ENCODE data around the gene BMP8A.

BMP8A gene

DNA sequence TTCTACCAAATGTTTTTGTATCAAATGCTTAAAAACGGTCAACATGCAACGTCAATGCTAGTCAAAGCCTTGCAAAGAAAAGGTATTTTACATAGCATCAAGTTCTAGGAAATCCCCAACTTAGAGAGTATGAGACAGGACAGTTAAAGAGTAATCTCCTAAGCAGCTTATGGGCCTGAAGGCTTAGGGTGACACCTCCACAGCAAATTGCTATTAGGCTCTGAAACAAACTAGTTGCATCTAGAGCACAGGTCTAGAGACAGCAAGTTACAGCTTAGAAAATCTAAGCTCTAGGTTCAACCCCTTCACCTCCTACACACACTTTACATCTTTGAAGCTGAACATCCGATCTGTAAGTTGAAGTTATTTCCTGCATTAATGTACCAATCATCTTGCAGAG, 71.5 kb downstream of the BMP8A start:
- H4K20me1 ChIP-seq = peaks cover 93% of the 10 kb centered on the region
- no peaks in the 10 kb centered on the region for H3K9me3 ChIP-seq
- H3K27me3 ChIP-seq = no peaks in the 10 kb centered on the region
- H3K9ac ChIP-seq = no peak overlapping the region
- H3K36me3 ChIP-seq = peaks cover 97% of the 10 kb centered on the region
- H3K4me3 ChIP-seq = no peak overlapping the region
- no peak overlapping the region for H3K27ac ChIP-seq
- no peak overlapping the region for H3K4me2 ChIP-seq
- no peak for TF ChIP-seq Cebpa-rat (IDR thresholded peaks at IDR 0.05)
- H3K4me1 ChIP-seq = no peaks in the 10 kb centered on the region

DNA sequence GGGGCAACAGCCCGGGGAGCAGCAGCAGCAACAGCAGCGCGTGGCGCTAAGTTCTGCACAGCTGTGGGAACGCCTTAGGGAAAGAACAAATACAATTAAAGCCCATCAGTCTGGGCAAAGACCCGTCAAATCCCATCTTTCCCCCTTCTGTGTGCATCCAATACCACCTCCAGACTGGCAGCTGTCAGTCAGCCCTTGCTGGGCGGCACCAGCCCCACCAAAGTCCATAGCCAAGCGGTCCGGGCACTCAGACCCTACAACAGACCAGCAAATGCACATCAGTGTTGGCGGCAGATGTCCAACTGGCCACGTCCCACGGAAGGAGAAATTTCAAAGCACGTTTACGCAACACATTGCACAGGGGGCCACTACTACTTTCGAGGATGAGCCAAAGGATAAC, 72.2 kb downstream of the BMP8A start:
- no peak for TF ChIP-seq Cebpa-rat (IDR thresholded peaks at IDR 0.05)
- peaks cover 97% of the 10 kb centered on the region for H4K20me1 ChIP-seq
- H3K4me3 ChIP-seq = no peak overlapping the region
- peaks cover 100% of the 10 kb centered on the region for H3K36me3 ChIP-seq
- H3K27ac ChIP-seq = no peak overlapping the region
- H3K9ac ChIP-seq = no peak overlapping the region
- no peaks in the 10 kb centered on the region for H3K9me3 ChIP-seq
- H3K27me3 ChIP-seq = no peaks in the 10 kb centered on the region
- no peaks in the 10 kb centered on the region for H3K4me1 ChIP-seq
- H3K4me2 ChIP-seq = no peak overlapping the region

DNA sequence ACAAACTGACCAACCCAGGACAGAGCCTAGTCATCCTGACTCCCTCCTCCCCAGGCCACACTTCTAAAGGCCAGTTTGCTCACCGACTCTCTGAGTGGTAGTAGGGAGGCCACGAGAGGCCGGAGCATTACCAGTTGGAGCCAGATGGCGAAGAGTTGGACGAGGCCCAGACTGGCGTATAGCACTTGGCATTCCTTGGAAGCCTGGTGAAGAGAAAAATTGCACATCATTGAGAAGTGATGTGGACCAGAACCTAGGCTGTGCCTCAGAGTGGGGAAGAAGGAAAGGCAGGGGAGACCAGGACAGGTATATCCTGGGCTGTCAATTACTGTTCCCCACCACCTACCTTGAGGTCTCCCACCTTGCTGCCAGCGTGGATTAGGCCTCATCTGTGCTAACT, 72.9 kb downstream of the BMP8A start:
- Histone ChIP-seq H3K4me3 (no peak overlapping the region), H4K20me1 (peaks cover 97% of the 10 kb centered on the region), H3K4me2 (no peak overlapping the region), H3K27ac (no peak overlapping the region), H3K9ac (no peak overlapping the region), H3K36me3 (peaks cover 100% of the 10 kb centered on the region), H3K4me1 (no peaks in the 10 kb centered on the region), H3K9me3 (no peaks in the 10 kb centered on the region), H3K27me3 (no peaks in the 10 kb centered on the region)
- TF ChIP-seq Cebpa-rat (IDR thresholded peaks at IDR 0.05) = no peak

DNA sequence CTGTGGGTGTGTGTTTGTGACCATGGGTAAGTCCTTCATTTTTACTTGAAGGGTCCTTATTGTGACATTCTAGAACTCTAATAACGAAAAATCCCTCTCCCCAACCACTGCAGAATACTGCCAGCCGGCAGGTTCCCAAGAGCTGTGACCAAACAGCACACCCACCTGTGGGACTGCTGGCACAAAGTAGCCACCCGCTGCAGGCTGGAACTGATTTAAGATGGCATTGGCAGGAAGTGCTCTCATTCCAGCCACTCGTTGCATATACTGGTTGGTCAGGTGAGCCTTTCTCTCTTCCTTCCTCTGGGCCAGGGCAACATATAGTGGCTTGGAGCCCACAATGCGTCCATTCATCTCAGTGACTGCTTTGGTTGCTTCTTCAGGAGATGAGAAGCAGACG, 73.5 kb downstream of the BMP8A start:
- peaks cover 100% of the 10 kb centered on the region for H4K20me1 ChIP-seq
- H3K9me3 ChIP-seq = no peaks in the 10 kb centered on the region
- no peak overlapping the region for H3K4me3 ChIP-seq
- H3K36me3 ChIP-seq = peaks cover 100% of the 10 kb centered on the region
- H3K9ac ChIP-seq = no peak overlapping the region
- no peak overlapping the region for H3K27ac ChIP-seq
- no peak for TF ChIP-seq Cebpa-rat (IDR thresholded peaks at IDR 0.05)
- no peak overlapping the region for H3K4me2 ChIP-seq
- H3K27me3 ChIP-seq = no peaks in the 10 kb centered on the region
- no peaks in the 10 kb centered on the region for H3K4me1 ChIP-seq

DNA sequence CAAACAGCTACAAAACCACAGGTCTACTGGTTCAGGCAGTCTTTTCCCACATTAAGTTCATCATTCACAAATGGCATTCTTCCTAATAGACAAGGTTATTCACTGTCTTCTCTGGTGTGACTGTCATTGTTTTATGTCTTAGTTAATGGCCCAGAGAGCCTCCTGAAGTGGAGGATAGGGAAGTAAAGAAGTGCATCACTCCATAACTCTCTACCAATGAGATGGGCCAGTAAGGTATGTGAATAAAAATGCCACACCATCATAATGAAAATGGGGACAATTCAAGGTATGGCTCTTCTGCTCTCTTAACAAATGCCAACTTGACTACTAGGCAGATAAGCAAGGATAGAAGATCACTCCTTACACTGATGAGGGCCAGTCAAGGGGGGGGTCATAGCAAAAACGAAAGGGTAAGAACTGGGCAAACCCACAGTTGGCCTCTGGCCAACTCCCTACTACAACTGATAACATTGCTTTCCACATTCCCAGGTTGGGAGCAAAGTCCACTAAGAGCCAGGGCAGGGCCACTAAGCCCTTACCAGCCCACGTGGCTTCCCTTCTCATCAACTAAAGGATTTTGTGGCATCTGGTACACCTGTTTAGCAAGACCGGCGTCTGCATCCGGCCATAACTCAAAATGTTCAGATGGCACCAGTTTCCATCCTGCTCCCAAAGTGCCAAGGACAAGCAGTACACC, 75.2 kb downstream of the BMP8A start:
- H3K27me3 ChIP-seq = no peaks in the 10 kb centered on the region
- TF ChIP-seq Cebpa-rat (IDR thresholded peaks at IDR 0.05) = no peak
- no peak overlapping the region for H3K4me3 ChIP-seq
- H3K9ac ChIP-seq = no peak overlapping the region
- H3K27ac ChIP-seq = no peak overlapping the region
- no peaks in the 10 kb centered on the region for H3K9me3 ChIP-seq
- peaks cover 100% of the 10 kb centered on the region for H3K36me3 ChIP-seq
- H4K20me1 ChIP-seq = peaks cover 100% of the 10 kb centered on the region
- no peak overlapping the region for H3K4me2 ChIP-seq
- no peaks in the 10 kb centered on the region for H3K4me1 ChIP-seq

DNA sequence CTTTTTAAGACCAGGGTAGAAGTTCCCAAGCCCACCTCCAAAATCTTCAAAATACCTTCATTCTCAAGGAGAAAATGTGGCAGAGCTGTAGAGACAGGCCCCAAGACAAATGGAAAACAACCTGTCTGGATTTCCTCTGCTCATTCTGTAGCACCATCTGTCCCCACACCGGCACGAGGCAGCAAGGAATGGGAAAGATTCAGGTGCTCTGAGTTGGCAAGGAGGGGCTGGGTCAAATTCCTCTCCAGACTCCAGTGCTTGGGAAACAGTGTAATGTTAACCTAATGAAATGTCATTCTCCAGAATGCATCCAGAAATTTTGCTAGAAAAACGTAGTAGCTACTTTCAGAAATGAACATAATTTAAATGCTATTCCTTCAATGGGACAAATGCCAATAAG, 75.9 kb downstream of the BMP8A start:
- Histone ChIP-seq H3K4me2 (no peak overlapping the region), H3K4me3 (no peak overlapping the region), H3K9me3 (no peaks in the 10 kb centered on the region), H3K9ac (no peak overlapping the region), H3K36me3 (peaks cover 100% of the 10 kb centered on the region), H3K27ac (no peak overlapping the region), H4K20me1 (peaks cover 100% of the 10 kb centered on the region), H3K4me1 (0 out of 2 replicates have a peak, but pooled peaks cover under 1% of the 10 kb centered on the region), H3K27me3 (no peaks in the 10 kb centered on the region)
- TF ChIP-seq Cebpa-rat (IDR thresholded peaks at IDR 0.05) = no peak

DNA sequence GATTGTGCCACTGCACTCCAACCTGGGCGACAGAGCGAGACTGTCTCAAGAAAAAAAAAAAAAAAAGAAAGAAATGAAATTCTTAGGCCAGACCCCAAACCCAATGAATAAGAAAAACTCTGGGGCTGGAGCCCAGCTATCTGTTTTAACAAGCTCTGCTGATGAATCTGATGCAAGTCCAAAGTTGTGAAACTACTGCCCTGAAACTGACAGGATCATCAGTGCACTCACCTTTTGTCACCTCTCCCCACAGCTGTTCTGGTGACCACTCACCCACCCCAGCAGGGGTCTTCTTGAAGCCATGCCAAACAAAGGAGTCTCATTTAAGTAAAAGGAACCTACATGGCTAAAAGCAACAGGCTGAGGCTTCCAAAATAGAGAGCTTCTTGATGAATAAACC, 76.8 kb downstream of the BMP8A start:
- H3K9ac ChIP-seq = no peak overlapping the region
- peaks cover 100% of the 10 kb centered on the region for H4K20me1 ChIP-seq
- H3K4me1 ChIP-seq = peaks cover 9% of the 10 kb centered on the region

DNA sequence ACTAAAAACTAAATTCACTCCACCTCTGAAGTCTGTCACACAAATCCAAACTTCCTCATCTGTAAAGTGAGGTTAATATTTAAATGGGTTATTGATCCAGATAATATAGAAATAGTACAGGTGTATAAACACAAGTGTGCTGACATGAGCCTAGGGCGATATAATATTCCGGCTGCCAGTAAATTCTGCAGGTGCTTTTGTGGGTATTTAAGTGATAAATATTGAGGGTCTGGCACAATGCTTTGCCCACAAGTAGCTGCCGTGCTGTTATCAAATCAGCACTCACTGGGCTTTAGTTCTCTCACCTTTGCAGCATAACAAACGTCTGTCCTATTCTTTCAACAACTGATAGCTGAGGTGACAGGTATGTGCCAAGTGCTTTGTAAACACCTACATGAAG, 77.6 kb downstream of the BMP8A start:
- H3K27ac ChIP-seq = no peak overlapping the region
- H3K9me3 ChIP-seq = no peaks in the 10 kb centered on the region
- H3K9ac ChIP-seq = no peak overlapping the region
- peaks cover 17% of the 10 kb centered on the region for H3K4me1 ChIP-seq
- peaks cover 100% of the 10 kb centered on the region for H3K36me3 ChIP-seq
- H4K20me1 ChIP-seq = peaks cover 100% of the 10 kb centered on the region
- TF ChIP-seq Cebpa-rat (IDR thresholded peaks at IDR 0.05) = no peak
- H3K27me3 ChIP-seq = no peaks in the 10 kb centered on the region
- no peak overlapping the region for H3K4me3 ChIP-seq
- H3K4me2 ChIP-seq = no peak overlapping the region

More for the DNA sequence above, 76.8 kb downstream of the BMP8A start:
- Histone ChIP-seq H3K4me3 (no peak overlapping the region), H3K9me3 (no peaks in the 10 kb centered on the region), H3K27ac (no peak overlapping the region), H3K4me2 (no peak overlapping the region), H3K36me3 (peaks cover 100% of the 10 kb centered on the region), H3K27me3 (no peaks in the 10 kb centered on the region)
- TF ChIP-seq Cebpa-rat (IDR thresholded peaks at IDR 0.05) = no peak

DNA sequence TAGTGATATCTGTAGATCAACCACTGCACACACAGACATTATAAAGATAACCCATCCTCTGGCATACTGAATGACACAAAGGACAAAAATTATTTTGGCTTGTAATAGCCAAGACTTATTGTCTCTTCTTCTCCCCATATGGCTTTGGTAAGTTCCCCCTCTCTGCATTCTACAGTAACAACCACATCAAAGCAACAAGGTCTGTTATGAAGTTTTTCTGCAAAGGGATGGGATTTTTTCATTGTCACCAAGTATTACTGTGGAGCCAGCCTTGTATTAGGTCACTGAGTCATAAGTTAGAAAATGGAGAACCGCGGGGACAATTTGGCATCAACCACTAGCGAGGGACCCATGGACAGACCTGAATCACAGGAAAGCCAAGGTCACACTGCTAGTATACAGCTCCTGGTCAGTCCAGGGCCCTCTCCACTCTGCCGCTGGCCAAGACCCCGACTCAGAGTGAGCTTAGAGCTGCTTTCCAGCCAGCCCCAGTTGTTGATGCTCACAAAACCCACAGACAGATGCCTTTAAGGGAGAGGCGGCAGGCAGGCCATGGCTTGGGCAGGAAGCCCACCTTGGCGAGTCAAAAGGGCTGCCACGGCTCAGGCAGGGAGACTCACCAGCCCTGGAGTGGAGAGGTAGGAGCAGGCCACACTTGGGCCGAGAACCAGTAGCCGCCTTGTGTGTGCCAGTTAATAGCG, 79.2 kb downstream of the BMP8A start:
- TF ChIP-seq Cebpa-rat (IDR thresholded peaks at IDR 0.05) = no peak
- Histone ChIP-seq H3K27ac (no peak overlapping the region), H3K4me1 (peaks cover 30% of the 10 kb centered on the region), H3K9me3 (no peaks in the 10 kb centered on the region), H3K9ac (no peak overlapping the region), H3K27me3 (no peaks in the 10 kb centered on the region), H3K4me3 (no peak overlapping the region), H3K4me2 (no peak overlapping the region), H3K36me3 (peaks cover 100% of the 10 kb centered on the region), H4K20me1 (peaks cover 100% of the 10 kb centered on the region)

DNA sequence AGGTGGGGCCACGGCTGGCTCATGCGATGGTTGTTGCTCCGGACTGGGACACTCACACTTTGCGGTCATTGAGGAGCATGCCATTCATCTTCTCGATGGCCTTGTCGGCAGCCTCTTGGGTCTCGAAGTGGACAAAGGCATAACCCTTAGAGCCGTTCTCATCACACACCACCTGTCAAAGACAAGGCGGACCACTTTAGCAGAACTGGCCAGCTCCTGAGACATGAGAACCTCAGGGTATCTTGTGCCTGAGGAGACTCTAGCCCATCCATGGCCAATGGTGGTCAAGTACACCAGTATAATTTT, 79.7 kb downstream of the BMP8A start:
- Histone ChIP-seq H3K4me1 (peaks cover 30% of the 10 kb centered on the region), H3K9ac (no peak overlapping the region), H3K4me2 (no peak overlapping the region), H3K27me3 (no peaks in the 10 kb centered on the region), H3K27ac (no peak overlapping the region), H3K9me3 (no peaks in the 10 kb centered on the region), H3K36me3 (peaks cover 95% of the 10 kb centered on the region), H4K20me1 (peaks cover 100% of the 10 kb centered on the region), H3K4me3 (no peak overlapping the region)
- TF ChIP-seq Cebpa-rat (IDR thresholded peaks at IDR 0.05) = no peak

Measured in BLaER1 (cell line).